KOPT-K1 (cell line): ENCODE measurements around the gene TMEM52.

ENCODE experiments used
- H3K27ac ChIP-seq: fragments of 200-600 bp; sonication (generic); 2 replicates; pipeline ENCODE4 v1.5.1; 2016; ENCODE audit warnings: antibody characterized with exemption, mild to moderate bottlenecking, low read depth, low read length; ENCODE audit not compliant: poor library complexity, severe bottlenecking
- H3K36me3 ChIP-seq: fragments of 200-600 bp; sonication (generic); 2 replicates; pipeline ENCODE4 v1.5.1; 2017; ENCODE audit warnings: antibody characterized with exemption, mild to moderate bottlenecking, low read length, moderate library complexity; ENCODE audit not compliant: insufficient read depth
- H3K9me3 ChIP-seq: fragments of 200-600 bp; sonication (generic); 2 replicates; pipeline ENCODE4 v1.5.1; 2017; ENCODE audit warnings: antibody characterized with exemption, low read length, mild to moderate bottlenecking; ENCODE audit not compliant: insufficient read depth, poor library complexity, severe bottlenecking

TMEM52 gene

GRCh38 chr1:1956101-1956500 is 37.0 kb upstream of the TMEM52 start:
- Histone ChIP-seq H3K36me3 (no peaks in the 10 kb centered on the region), H3K9me3 (peaks cover 6% of the 10 kb centered on the region), H3K27ac (no peak overlapping the region)

DNA sequence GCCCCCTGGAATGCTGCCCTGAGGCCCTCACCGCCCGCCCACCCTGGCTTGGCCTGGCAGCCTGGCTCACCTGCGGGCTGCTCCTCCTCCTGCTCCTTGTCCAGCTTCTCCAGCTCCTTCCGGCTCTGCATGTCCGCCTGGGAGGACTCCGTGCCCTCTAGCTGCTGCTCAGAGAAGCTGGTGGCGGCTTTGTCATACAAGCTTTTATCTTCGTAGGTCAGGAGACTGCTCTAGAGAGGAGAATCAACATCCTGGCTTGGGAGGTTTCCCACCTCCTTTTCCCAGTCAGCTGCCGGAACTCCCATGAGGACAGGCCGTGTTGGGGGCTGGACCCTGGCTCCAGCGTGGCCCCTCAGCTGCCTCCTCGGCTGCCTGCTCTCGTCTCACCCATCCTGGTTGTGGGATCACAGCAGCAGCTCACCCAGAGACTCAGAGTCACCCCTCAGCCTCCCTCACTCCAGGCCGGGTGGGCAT is 36.6 kb upstream of the TMEM52 start:
- Histone ChIP-seq H3K27ac (no peak overlapping the region), H3K36me3 (no peaks in the 10 kb centered on the region), H3K9me3 (peaks cover 10% of the 10 kb centered on the region)

GRCh38 chr1:1954831-1955441 is 35.9 kb upstream of the TMEM52 start:
- H3K36me3 ChIP-seq: no peaks in the 10 kb centered on the region
- H3K9me3 ChIP-seq: peaks cover 11% of the 10 kb centered on the region
- H3K27ac ChIP-seq: no peak overlapping the region

DNA sequence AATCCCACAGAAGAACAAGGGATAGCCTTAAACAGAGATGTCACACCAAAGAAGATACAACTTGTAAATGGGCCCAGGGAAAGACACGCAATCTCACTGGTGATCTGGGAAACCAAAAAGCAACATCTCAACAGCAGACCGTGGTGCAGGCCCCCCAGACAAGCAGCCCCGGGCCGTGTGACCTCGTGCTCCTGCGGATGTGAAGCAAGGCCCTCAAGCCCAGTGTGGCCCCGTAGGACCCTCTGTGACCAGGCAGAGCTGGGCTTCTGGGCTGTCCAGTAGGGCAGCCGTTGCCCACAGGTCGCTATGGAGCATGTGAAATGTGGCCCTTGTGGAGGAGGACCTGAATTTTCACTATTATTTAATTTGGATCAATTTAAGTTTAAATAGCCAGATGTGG is 34.9 kb upstream of the TMEM52 start:
- peaks cover 11% of the 10 kb centered on the region for H3K9me3 ChIP-seq
- H3K27ac ChIP-seq: no peak overlapping the region
- no peaks in the 10 kb centered on the region for H3K36me3 ChIP-seq

GRCh38 chr1:1950940-1951339 is 31.9 kb upstream of the TMEM52 start:
- Histone ChIP-seq H3K9me3 (peaks cover 11% of the 10 kb centered on the region), H3K36me3 (no peaks in the 10 kb centered on the region), H3K27ac (no peak overlapping the region)

GRCh38 chr1:1948783-1949182 is 29.7 kb upstream of the TMEM52 start:
- peaks cover 11% of the 10 kb centered on the region for H3K9me3 ChIP-seq

DNA sequence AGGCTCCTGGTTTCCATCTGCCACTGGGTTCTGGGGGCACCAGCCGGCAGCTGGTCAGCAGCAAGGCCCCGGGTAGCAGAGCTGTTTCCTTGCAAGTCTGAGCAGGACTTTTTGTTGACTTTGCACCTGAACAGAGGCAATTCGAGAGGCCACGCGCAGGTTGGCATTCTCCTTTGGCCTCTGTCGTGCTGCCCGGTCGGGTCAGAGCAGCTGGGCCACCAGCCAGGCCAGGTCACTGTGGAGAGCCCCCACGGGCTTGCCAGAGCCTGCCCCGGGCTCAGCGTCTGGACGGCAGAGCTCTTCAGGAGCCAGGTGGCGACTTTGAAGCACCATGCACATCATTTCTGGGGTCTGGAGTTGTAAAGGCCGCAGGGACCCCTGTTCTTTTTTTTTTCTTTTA is 28.4 kb upstream of the TMEM52 start:
- peaks cover 11% of the 10 kb centered on the region for H3K9me3 ChIP-seq
- no peak overlapping the region for H3K27ac ChIP-seq
- no peaks in the 10 kb centered on the region for H3K36me3 ChIP-seq

More at GRCh38 chr1:1948783-1949182, 29.7 kb upstream of the TMEM52 start:
- no peak overlapping the region for H3K27ac ChIP-seq
- no peaks in the 10 kb centered on the region for H3K36me3 ChIP-seq

- Histone ChIP-seq H3K36me3 (no peaks in the 10 kb centered on the region), H3K9me3 (peaks cover 10% of the 10 kb centered on the region), H3K27ac (no peak overlapping the region)
Observed at GRCh38 chr1:1946540-1946939, 27.5 kb upstream of the TMEM52 start.

DNA sequence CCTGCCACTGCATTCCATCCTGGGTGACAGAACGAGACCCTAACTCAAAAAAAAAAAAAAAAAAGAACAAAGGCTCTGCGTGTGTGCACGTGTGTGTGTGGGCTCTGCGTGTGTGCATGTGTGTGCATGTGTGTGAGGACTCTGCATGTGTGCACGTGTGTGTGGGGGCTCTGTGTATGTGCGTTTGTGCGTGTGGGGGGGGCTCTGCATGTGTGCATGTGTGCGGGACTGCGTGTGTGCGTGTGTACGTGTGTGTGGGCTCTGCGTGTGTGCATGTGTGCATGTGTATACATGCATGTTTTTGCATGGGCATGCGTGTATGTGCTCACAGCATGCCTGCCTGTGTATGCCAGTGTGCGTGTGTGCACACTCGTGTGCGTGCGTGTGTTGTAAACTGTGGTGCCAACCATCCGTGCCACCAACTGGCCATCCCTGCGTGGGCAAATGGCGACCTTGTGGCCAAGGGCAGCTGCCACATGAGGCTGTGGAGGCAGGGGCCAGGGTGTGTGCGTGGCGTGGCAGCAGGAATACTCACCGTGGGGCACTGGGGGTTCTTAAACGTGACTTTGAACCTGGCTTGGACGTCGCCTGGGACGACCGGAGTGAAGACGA is 26.8 kb upstream of the TMEM52 start:
- Histone ChIP-seq H3K27ac (no peak overlapping the region), H3K9me3 (peaks cover 4% of the 10 kb centered on the region), H3K36me3 (no peaks in the 10 kb centered on the region)

DNA sequence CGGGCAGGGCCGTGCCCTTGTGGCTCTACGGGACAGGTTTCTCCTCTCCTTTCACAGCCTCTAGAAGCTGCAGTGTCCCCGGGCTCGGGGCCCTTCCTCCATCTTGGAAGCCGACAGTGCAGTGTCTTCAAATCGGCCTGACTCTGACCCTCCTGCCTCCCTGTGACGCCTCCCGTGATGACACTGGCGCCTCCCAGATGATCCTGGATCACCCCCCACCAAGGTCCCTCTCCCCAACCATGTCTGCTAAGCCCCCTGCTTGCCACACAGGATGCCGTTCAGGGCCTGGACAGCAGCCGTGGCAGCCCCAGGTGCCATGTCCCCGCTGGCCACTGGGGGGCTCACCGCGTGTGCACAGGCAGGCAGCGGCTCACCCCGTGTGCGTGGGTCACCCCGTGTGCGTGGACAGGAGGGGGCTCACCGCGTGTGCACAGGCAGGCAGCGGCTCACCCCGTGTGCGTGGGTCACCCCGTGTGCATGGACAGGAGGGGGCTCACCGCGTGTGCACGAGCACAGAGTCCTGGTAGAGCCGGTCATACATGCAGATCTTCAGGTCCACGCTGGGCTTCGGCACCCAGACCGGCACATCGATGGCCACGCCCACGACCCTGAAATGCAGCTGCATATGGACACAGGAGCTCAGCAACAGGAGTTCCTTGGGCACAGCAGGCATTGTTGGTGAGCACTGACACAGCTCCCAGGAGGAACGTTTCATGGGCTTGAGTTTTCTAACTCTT is 24.9 kb upstream of the TMEM52 start:
- Histone ChIP-seq H3K27ac (no peak overlapping the region), H3K9me3 (no peaks in the 10 kb centered on the region), H3K36me3 (no peaks in the 10 kb centered on the region)

- Histone ChIP-seq H3K27ac (no peak overlapping the region), H3K36me3 (no peaks in the 10 kb centered on the region), H3K9me3 (no peaks in the 10 kb centered on the region)
Observed at GRCh38 chr1:1942753-1943656, 23.9 kb upstream of the TMEM52 start.

DNA sequence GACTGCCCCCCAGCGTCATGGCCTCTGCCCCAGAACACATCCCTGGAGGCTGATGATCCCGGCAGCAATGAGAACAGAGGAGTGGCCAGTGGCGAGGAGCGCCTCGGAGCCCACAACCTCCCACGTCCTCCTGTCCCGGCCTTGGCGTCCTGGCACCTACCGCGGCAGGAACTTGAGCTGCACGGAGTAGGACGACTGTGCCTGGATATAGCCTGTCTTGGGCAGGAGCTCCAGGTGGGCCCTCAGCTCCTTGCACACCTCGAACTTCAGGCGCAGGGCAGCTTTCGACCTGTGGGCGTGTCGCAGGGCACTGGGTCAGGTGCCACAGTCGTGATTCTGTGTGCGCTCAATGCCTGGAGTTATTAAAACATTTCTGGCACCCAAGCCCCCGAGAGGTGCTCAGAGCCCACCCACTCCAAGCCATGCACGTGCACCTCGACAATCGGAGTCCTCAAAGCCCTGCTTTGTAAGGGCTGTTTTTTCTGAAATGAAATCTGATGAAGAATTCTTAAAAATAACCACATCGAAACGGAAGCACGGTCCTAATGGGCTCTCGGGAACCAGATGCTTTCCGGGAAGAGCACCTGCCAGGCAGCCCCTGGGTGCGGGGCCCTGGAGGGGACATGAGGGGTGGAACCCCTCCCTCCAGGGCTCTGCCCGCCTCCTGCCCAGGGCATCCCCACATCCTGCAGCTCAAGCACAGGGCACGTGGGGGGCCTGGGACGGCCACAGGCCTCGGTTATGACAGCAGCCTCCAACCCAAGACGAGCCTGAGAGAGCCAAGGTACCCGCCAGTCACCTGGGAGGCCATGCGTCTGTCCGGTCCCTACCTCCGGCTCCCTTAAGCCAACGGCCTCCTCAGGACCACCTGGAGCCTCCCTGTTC is 23.0 kb upstream of the TMEM52 start:
- Histone ChIP-seq H3K27ac (no peak overlapping the region), H3K36me3 (no peaks in the 10 kb centered on the region), H3K9me3 (no peaks in the 10 kb centered on the region)

GRCh38 chr1:1941211-1941841 is 22.2 kb upstream of the TMEM52 start:
- H3K36me3 ChIP-seq: no peaks in the 10 kb centered on the region
- no peaks in the 10 kb centered on the region for H3K9me3 ChIP-seq
- H3K27ac ChIP-seq: no peak overlapping the region

DNA sequence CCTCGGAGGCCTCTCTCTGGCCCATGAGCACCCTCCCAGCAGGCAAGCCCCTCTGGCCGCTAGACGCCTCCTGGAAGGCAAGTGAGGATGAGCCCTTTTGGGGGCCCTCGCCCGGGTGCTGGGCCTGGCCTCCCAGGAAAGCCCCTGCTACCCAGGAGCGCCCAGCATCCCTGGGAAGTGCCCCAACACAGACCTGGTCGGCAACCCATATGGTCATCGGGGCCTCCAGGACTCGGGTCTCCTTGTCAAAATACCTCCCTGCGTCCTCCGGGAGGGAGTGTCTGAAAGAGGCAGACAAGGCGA is 21.0 kb upstream of the TMEM52 start:
- Histone ChIP-seq H3K27ac (no peak overlapping the region), H3K9me3 (no peaks in the 10 kb centered on the region), H3K36me3 (no peaks in the 10 kb centered on the region)
